GM18867 (cell line): ENCODE data around the gene IL18BP.
A peak's percentile ranks its signal among the peaks of the same experiment; 100 is the strongest.

Experiments used
- ATAC-seq: cut with Tn5 transposase; IDR thresholded peaks from one replicate; pipeline ENCODE4 v1.9.1; 2021; ENCODE audit warnings: mild to moderate bottlenecking, moderate library complexity; ENCODE audit not compliant: unreplicated experiment

Gene IL18BP

GRCh38 chr11:71998649-71999310, at the start of gene IL18BP:
Gene IL18BP, plus strand, starts transcription at chr11:71998909. Its CDS starts 1,076 bp downstream, at chr11:71999985.
- ATAC-seq: peak; percentile 51

GRCh38 chr11:71949034-71949433, 49.7 kb upstream of the IL18BP start:
- no peak for ATAC-seq

DNA sequence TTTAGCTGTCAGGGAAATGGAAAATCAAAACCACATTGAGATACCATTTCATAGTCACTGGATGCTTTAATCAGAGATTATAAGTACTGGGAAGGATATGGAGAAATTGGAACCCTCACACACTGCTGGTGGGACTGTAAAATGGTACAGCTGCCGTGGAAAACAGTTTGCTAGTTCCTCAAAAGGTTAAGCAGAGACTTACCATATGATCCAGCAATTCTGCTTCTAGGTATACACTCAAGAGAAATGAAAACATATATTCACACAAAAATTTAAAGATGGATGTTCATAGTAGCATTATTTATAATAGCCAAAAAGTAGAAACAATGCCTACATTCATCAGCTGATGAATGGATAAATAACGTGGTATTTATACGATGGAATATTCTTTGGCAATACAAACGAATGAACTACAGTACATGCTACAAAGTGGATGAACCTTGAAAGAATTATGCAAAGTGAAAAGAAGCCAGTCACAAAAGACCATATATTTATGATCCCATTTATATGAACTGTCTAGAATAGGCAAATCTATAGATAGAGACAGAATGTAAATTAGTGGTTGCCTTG, 46.9 kb upstream of the IL18BP start:
- no peak for ATAC-seq

DNA sequence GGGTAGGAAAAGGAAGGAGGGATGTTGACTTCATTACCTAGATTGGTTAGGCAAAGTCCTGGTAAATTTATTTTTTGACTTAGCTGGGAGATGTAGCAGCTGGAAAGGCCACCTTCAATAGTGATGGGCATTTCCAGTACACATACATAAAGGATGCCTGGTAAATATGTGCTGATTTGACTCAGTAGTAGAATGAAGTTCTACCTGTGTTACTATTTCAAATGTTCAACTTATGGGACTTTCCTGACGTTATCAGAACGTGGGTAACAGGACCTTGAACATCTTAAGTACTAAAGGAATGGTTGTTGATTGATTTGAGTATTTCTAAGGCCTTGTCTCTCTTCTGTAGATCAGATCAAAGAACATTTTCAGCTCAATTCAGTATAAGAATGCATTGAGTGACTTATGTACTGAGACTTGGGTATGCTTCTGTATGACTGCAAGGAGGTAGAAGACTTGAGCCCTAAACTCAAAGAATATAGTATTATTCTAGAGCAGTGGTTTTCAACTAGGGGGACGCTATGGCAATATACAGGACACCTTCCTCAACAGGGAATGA, 42.7 kb upstream of the IL18BP start:
- no peak for ATAC-seq

GRCh38 chr11:71962428-71963038, 36.2 kb upstream of the IL18BP start:
- peak; percentile 56 for ATAC-seq

- no peak for ATAC-seq
These were observed 35.2 kb upstream of the IL18BP start for GRCh38 chr11:71963468-71963867.

DNA sequence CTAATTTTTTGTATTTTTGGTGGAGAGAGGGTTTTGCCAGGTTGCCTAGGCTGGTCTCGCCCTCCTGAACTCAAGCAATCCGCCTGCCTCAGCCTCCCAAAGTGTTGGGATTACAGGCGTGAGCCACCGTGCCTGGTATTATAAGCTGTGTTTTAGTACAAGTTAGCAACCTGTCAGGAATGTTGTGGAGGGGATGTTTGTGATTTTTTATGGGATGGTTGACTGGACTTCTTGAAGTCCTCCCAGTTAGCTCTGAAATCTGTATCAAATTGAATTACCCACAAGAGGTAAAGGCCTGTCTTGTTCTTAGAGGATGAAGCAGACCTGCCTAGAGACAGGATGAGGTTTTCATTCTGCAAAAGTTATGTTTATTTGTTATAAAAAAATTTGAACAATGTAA, 34.1 kb upstream of the IL18BP start:
- ATAC-seq: no peak

- no peak for ATAC-seq
These were observed 27.0 kb upstream of the IL18BP start for GRCh38 chr11:71971680-71972079.

- ATAC-seq: no peak
These were observed 22.2 kb upstream of the IL18BP start for GRCh38 chr11:71976551-71976950.

DNA sequence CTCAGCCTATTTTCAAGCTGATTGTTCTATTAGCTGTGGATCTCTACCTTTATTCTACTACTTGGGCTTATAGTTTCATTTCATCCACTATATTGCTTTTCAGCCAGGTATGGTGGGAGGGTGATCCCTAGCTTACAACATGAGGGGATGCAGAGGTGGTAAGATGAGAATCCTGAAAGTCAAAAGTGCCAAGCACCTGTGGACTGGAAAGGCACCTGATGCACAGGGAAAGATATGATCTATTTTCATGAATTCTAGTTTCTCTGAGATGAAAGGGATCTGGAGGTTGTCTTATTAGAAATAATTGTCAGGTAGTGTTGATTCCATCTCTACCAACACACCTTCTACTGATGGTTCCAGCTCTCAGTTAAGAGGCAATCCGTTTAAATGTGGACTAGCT, 21.6 kb upstream of the IL18BP start:
- ATAC-seq: no peak

- ATAC-seq: no peak
These were observed 20.8 kb upstream of the IL18BP start for GRCh38 chr11:71977743-71978418.

DNA sequence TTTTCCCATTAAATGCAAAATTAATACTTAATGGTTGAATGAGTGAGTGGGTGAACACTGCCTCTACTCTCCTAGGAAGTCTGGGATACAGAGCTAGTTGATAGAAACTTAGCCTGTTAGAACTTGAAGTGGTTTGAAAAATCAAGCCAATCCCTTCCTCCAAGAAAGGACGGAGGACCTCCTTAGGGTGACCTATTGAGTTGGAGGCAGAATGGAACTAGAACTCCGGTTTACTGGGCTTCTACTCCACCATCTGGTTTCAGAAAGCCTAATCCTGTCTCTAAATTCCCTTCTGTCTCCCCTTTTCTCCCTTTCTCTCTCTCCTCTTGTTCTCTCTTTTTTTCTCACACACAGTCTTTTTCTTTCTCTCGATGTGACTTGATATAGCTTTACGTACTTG, 19.6 kb upstream of the IL18BP start:
- no peak for ATAC-seq

GRCh38 chr11:71979602-71980001, 19.1 kb upstream of the IL18BP start:
- ATAC-seq: no peak

GRCh38 chr11:71986131-71986530, 12.6 kb upstream of the IL18BP start:
- no peak for ATAC-seq

GRCh38 chr11:71987521-71987920, 11.2 kb upstream of the IL18BP start:
- ATAC-seq: no peak

GRCh38 chr11:71988050-71988449, 10.7 kb upstream of the IL18BP start:
- no peak for ATAC-seq

GRCh38 chr11:71990701-71991100, 8.0 kb upstream of the IL18BP start:
- no peak for ATAC-seq

DNA sequence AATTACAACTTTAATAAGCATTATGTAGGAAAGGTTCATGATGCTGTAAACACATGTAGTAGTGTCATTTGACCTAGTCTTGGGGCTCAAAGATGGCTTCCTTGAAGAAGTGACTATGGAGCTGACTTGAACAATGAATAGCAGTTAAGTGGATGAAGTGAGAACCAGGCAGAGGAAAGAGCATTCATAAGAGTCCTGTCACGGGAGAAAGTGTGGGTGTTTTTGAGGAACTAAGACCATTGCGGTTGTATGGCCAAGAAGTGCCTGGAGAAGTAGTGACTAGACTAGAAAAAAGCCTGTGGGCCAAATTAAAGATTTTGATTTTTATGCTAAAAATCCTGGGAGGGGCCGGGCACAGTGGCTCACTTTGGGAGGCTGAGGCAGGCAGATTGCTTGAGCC, 7.2 kb upstream of the IL18BP start:
- peak; percentile 74 for ATAC-seq

GRCh38 chr11:71992136-71992730, 6.5 kb upstream of the IL18BP start:
- no peak for ATAC-seq

DNA sequence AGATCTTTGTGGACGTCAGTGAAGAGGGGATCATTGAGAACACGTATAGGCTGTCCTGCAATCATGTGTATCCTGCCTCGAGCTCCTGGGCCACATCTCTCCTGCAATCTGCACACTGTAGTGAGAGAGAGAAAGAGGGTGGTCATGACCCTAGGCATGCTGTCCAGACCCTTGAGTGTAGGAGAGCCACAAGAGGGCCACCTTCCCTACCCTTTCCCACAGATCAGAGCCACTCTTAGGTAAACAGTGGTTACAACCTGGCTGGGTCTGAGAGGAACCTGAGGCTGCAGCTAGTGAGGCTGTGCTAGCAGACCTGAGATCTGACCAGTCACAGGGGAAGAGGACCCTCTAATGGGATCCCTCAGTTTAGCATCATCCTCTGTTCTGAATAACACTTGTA, 3.9 kb upstream of the IL18BP start:
- no peak for ATAC-seq

DNA sequence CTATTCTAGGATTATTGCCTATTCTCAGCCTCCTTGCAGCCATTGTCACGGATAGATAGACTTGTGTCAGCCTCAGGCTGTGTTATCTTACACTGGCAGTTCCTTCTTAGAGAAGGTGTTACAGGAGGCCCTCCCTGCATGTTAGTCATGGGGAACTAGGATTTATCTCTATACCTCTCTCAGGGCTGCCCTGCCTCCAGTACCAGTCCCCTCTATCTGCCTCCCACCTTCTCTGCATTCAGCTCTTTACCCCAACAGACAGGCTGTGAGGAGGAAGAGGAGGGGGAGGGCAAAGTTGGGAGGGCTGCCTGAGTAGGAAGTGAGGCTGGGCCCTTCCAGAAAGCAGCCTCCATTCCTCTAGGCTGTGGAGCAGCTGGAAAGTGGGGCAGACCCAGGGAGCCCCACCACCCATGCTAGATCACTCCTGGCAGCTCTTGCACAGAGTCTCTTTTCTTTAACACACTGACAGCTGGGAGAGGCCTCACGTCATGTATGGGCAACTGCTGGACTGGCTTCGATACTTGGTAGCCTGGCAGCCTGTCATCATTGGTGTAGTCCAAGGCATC, 2.9 kb upstream of the IL18BP start:
- ATAC-seq: no peak
